ENCODE results near the gene STX10. TPM values are rescaled to one million over a fixed set of nuclear protein-coding genes. Genes with fewer than 3 reads are reported as not detected.

The STX10 gene
- polyA plus RNA-seq, 1 of the 3 experiments (the other 2 are of a cell fraction) = 163 TPM

DNA sequence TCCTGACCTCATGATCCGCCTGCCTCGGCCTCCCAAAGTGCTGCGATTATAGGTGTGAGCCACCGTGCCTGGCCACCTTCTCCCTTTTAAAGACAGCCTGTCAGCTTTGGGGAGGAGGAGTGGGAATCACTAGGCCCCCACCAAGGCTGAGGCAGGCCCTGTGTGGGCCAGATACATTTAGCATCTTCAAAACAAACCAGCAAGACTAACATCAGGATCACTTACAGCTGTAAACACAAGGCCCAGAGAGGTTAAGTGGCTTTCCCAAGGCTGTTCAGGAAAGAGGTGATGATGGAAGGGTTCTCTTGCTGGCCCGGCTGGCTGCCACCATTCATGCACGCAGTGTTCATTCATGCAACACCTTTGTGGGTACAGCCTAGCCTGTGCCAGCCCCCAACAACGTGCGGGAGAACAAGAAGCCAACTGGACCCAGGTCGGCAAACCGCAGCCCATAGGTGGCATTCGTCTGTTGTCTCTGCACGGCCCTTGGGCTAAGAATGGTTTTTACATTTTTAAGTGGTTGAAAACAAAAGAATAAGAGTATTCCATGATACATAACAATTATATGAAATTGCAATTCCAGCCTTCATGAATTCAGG, 23.1 kb upstream of the STX10 start:
- 94% methylated on average over 8 of the region's 12 CpGs for WGBS (ENCODE audit: low lambda C conversion rate)
- H3K4me3 ChIP-seq (ENCODE audit: low read depth in 2 of 2, low read length in 1 of 2) = no peak overlapping the region
- H3K9me3 ChIP-seq = no peaks in the 10 kb centered on the region
- peak overlapping the region; percentile 61 for H2AFZ ChIP-seq (ENCODE audit: low read depth)
- peaks cover 19% of the 10 kb centered on the region for H3K79me2 ChIP-seq (ENCODE audit: insufficient read depth)
- DNase-seq = no peak
- H3F3A ChIP-seq (replicated peaks; ENCODE audit: insufficient read depth) = peaks cover 20% of the 10 kb centered on the region
- POLR2A ChIA-PET = interaction anchor here (0.6 kb wide), 1 partner anchor 13 kb away, joined by 3 read pairs; no protein-coding TSS in a partner anchor
- peak overlapping the region; percentile 36; the same call in 1 of the 2 replicates for H3K9ac ChIP-seq
- H3K27me3 ChIP-seq (ENCODE audit: insufficient read depth) = no peaks in the 10 kb centered on the region
- H4K20me1 ChIP-seq (ENCODE audit: insufficient read depth) = no peaks in the 10 kb centered on the region
- H3K4me1 ChIP-seq (ENCODE audit: control insufficient read depth in 1 of 2, insufficient read depth in 2 of 2, low read depth in 1 of 2, low read length in 1 of 2) = peaks cover 8 to 28% of the 10 kb centered on the region in 2 experiments; a peak in 3 of 4 replicates
- TF ChIP-seq RXRA (IDR thresholded peaks at IDR 0.05; ENCODE audit: borderline replicate concordance, low read depth) = no peak
- TF ChIP-seq, protein P1, sequence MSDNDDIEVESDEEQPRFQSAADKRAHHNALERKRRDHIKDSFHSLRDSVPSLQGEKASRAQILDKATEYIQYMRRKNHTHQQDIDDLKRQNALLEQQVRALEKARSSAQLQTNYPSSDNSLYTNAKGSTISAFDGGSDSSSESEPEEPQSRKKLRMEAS (IDR thresholded peaks at IDR 0.05; ENCODE audit: low read depth) = no peak
- TF ChIP-seq TCF12 (IDR thresholded peaks at IDR 0.05) = no peak
- TF ChIP-seq, protein P2, sequence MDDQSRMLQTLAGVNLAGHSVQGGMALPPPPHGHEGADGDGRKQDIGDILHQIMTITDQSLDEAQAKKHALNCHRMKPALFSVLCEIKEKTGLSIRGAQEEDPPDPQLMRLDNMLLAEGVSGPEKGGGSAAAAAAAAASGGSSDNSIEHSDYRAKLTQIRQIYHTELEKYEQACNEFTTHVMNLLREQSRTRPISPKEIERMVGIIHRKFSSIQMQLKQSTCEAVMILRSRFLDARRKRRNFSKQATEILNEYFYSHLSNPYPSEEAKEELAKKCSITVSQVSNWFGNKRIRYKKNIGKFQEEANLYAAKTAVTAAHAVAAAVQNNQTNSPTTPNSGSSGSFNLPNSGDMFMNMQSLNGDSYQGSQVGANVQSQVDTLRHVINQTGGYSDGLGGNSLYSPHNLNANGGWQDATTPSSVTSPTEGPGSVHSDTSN (IDR thresholded peaks at IDR 0.05) = no peak
- TF ChIP-seq YY1 (IDR thresholded peaks at IDR 0.05; ENCODE audit: low read depth) = no peak
- TF ChIP-seq RFX5 (IDR thresholded peaks at IDR 0.05; ENCODE audit: low read length) = no peak
- TF ChIP-seq, protein P3, sequence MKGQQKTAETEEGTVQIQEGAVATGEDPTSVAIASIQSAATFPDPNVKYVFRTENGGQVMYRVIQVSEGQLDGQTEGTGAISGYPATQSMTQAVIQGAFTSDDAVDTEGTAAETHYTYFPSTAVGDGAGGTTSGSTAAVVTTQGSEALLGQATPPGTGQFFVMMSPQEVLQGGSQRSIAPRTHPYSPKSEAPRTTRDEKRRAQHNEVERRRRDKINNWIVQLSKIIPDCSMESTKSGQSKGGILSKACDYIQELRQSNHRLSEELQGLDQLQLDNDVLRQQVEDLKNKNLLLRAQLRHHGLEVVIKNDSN (IDR thresholded peaks at IDR 0.05; ENCODE audit: borderline replicate concordance, low read depth) = no peak
- no peak for TF ChIP-seq SMC3 (IDR thresholded peaks at IDR 0.05; ENCODE audit: low read depth, low read length)
- no peak for TF ChIP-seq GABPA (IDR thresholded peaks at IDR 0.05; ENCODE audit: low read depth)
- TF ChIP-seq JUND (IDR thresholded peaks at IDR 0.05) = no peak
- TF ChIP-seq, protein P4, sequence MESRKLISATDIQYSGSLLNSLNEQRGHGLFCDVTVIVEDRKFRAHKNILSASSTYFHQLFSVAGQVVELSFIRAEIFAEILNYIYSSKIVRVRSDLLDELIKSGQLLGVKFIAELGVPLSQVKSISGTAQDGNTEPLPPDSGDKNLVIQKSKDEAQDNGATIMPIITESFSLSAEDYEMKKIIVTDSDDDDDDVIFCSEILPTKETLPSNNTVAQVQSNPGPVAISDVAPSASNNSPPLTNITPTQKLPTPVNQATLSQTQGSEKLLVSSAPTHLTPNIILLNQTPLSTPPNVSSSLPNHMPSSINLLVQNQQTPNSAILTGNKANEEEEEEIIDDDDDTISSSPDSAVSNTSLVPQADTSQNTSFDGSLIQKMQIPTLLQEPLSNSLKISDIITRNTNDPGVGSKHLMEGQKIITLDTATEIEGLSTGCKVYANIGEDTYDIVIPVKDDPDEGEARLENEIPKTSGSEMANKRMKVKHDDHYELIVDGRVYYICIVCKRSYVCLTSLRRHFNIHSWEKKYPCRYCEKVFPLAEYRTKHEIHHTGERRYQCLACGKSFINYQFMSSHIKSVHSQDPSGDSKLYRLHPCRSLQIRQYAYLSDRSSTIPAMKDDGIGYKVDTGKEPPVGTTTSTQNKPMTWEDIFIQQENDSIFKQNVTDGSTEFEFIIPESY (IDR thresholded peaks at IDR 0.05; ENCODE audit: borderline replicate concordance, low read depth) = no peak
- no peak for TF ChIP-seq EP300 (IDR thresholded peaks at IDR 0.05; ENCODE audit: borderline replicate concordance in 1 of 2, low read depth in 1 of 2, low read length in 1 of 2)
- peak overlapping the region; percentile 8 to 100; a peak in 3 of 4 replicates for H3K27ac ChIP-seq (ENCODE audit: low read depth in 2 of 2, low read length in 1 of 2)
- peak overlapping the region; percentile 49 for H3K4me2 ChIP-seq
- no peaks in the 10 kb centered on the region for H3K9me2 ChIP-seq
- CTCF ChIA-PET = interaction anchor here (0.7 to 2.3 kb wide), 2 partner anchors 20 to 21 kb away, joined by 3 to 6 read pairs; no protein-coding TSS in a partner anchor
- H3K36me3 ChIP-seq (replicated peaks in 1 of 2; ENCODE audit: control insufficient read depth in 1 of 2, insufficient read depth in 2 of 2, low read length in 1 of 2) = no peaks in the 10 kb centered on the region
